Panc1 (cell line): ENCODE data around the gene SFMBT1.

Experiments used
- CTCF ChIP-seq: fragments of 450-650 bp; IDR thresholded peaks from 2 replicates; pipeline ENCODE4 v1.5.1; 2017; ENCODE audit warnings: mild to moderate bottlenecking
- TCF7L2 ChIP-seq: IDR thresholded peaks from 2 replicates; pipeline ENCODE4 v1.6.1; 2011; ENCODE audit warnings: mild to moderate bottlenecking, low read depth, low read length, inconsistent platforms

GRCh38 chr3:52891615-52892081, 154.2 kb downstream of the SFMBT1 start:
- TF ChIP-seq CTCF (no peak), TCF7L2 (no peak)
